GM21737 (cell line): Measurements from ENCODE around the gene ZBTB49.

Source experiments
- ATAC-seq: cut with Tn5 transposase; IDR thresholded peaks from one replicate; pipeline ENCODE4 v1.9.1; 2021; ENCODE audit warnings: mild to moderate bottlenecking, moderate library complexity; ENCODE audit not compliant: unreplicated experiment

ZBTB49 gene

GRCh38 chr4:4355302-4355701 is 65.3 kb downstream of the ZBTB49 start:
- no peak for ATAC-seq

GRCh38 chr4:4356106-4357041 is 66.3 kb downstream of the ZBTB49 start:
- no peak for ATAC-seq

- ATAC-seq, result no peak
Observed at GRCh38 chr4:4358093-4358854, 68.2 kb downstream of the ZBTB49 start.

- ATAC-seq, result no peak
Observed at GRCh38 chr4:4361883-4362282, 71.8 kb downstream of the ZBTB49 start.

- no peak for ATAC-seq
Observed at GRCh38 chr4:4362991-4363697, 73.1 kb downstream of the ZBTB49 start.

GRCh38 chr4:4364061-4364460 is 74.0 kb downstream of the ZBTB49 start:
- no peak for ATAC-seq

GRCh38 chr4:4364486-4365208 is 74.6 kb downstream of the ZBTB49 start:
- no peak for ATAC-seq

GRCh38 chr4:4368809-4369580 is 78.9 kb downstream of the ZBTB49 start:
- ATAC-seq, result no peak
